NCI-H2107 treated with DMSO at 0.1 percent for 48 hours (cell line): ENCODE results near the gene POLE2.
A peak's percentile ranks its signal among the peaks of the same experiment; 100 is the strongest.
"Not testable (repeated sequence)": the region's sequence is repeated elsewhere in the genome, so short reads cannot be mapped to it uniquely, and the experiment has no call there.

Experiments used
- DNase-seq: peaks from one replicate; lab custom pipeline; 2025; ENCODE audit not compliant: unreplicated experiment; lab: John Stamatoyannopoulos, UW

Gene POLE2

GRCh38 chr14:49687942-49688700, at the start of gene POLE2:
POLE2 (minus strand) TSS chr14:49688214; CDS start chr14:49688203, 11 bp downstream.
- DNase-seq = peak; percentile 43

GRCh38 chr14:49735669-49736068, 47.7 kb upstream of the POLE2 start:
- not testable (repeated sequence) for DNase-seq

GRCh38 chr14:49733836-49734235, 45.8 kb upstream of the POLE2 start:
- DNase-seq = no peak

- DNase-seq = no peak
Measured at GRCh38 chr14:49732896-49733295, 44.9 kb upstream of the POLE2 start.

GRCh38 chr14:49727171-49727570, 39.2 kb upstream of the POLE2 start:
- no peak for DNase-seq

GRCh38 chr14:49721733-49722435, 33.9 kb upstream of the POLE2 start:
- not testable (repeated sequence) for DNase-seq

- no peak for DNase-seq
Measured at GRCh38 chr14:49720744-49721143, 32.7 kb upstream of the POLE2 start.

GRCh38 chr14:49710993-49711392, 23.0 kb upstream of the POLE2 start:
- DNase-seq = not testable (repeated sequence)

GRCh38 chr14:49704471-49704870, 16.5 kb upstream of the POLE2 start:
- DNase-seq = not testable (repeated sequence)

- no peak for DNase-seq
Measured at GRCh38 chr14:49703965-49704364, 16.0 kb upstream of the POLE2 start.

GRCh38 chr14:49702725-49703124, 14.7 kb upstream of the POLE2 start:
- DNase-seq = no peak

- DNase-seq = not testable (repeated sequence)
Measured at GRCh38 chr14:49693735-49694124, 5.7 kb upstream of the POLE2 start.

GRCh38 chr14:49692811-49693734, 5.1 kb upstream of the POLE2 start, which contains the start of gene KLHDC1:
KLHDC1 (plus strand) TSS chr14:49693120; CDS start chr14:49693195, 75 bp downstream.
- peak; percentile 46 for DNase-seq

GRCh38 chr14:49692193-49692757, 4.3 kb upstream of the POLE2 start:
- DNase-seq = no peak

GRCh38 chr14:49691031-49691430, 3.0 kb upstream of the POLE2 start:
- DNase-seq = no peak

GRCh38 chr14:49688701-49689030, 652 bp upstream of the POLE2 start:
- no peak for DNase-seq

GRCh38 chr14:49686425-49686824, 1.6 kb downstream of the POLE2 start:
- no peak for DNase-seq

GRCh38 chr14:49679271-49679670, 8.7 kb downstream of the POLE2 start:
- DNase-seq = no peak

GRCh38 chr14:49677643-49678042, 10.4 kb downstream of the POLE2 start:
- DNase-seq = no peak

- DNase-seq = no peak
Measured at GRCh38 chr14:49673586-49673985, 14.4 kb downstream of the POLE2 start.

GRCh38 chr14:49670475-49670874, 17.5 kb downstream of the POLE2 start:
- DNase-seq = no peak
